ENCODE measurements around the gene CYTH1.

DNA sequence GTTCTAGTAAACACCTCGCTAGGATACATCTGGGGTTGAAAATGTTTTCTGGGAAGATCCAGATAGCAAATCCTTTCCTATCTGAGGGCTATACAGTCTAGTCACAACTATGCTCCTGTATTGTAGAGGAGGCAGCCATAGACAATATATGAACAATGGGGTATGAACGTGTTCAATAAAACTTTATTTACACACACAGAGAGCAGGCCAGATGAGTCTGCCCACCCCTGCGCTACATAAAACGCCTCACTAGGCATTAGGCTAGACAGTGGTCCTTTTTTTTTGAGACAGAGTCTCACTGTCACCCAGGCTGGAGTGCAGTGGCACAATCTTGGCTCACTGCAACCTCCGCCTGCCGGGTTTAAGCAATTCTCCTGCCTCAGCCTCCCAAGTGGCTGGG lies 47.4 kb upstream of the CYTH1 start:
- TF ChIP-seq GATA2 (IDR thresholded peaks at IDR 0.05; ENCODE audit: low read depth, low read length) = no peak
- no peak for TF ChIP-seq GATA3 (IDR thresholded peaks at IDR 0.05; ENCODE audit: low read depth, low read length)

All from SH-SY5Y (cell line).